D721Med (cell line): Measurements from ENCODE around the gene CERS6.
A peak's percentile ranks its signal among the peaks of the same experiment; 100 is the strongest.

ENCODE experiments used
- DNase-seq: peaks from one replicate; pipeline ENCODE4 v3.0.0; 2011; ENCODE audit warnings: low spot score; ENCODE audit not compliant: insufficient read length
- FAIRE-seq: peaks from 2 replicates; lab custom pipeline; 2011; peaks lifted over from hg19 to GRCh38; lab: Jason Lieb, UNC
- CTCF ChIP-seq: IDR thresholded peaks from 2 replicates; pipeline ENCODE4 v1.5.1; 2012; ENCODE audit warnings: mild to moderate bottlenecking, control low read depth; ENCODE audit not compliant: insufficient read depth; ENCODE audit errors: missing control alignments

Gene CERS6

GRCh38 chr2:168510125-168510756 lies 54.2 kb downstream of the CERS6 start:
- no peak for DNase-seq
- TF ChIP-seq CTCF, result no peak

GRCh38 chr2:168514692-168515091 lies 58.6 kb downstream of the CERS6 start:
- FAIRE-seq (no peak), DNase-seq (no peak)
- TF ChIP-seq CTCF, result no peak

More at GRCh38 chr2:168510125-168510756, 54.2 kb downstream of the CERS6 start:
- FAIRE-seq, result no peak

- DNase-seq (no peak), FAIRE-seq (no peak)
- no peak for TF ChIP-seq CTCF
Measured at GRCh38 chr2:168515502-168515901, 59.4 kb downstream of the CERS6 start.

GRCh38 chr2:168517816-168518215 lies 61.7 kb downstream of the CERS6 start:
- DNase-seq (no peak), FAIRE-seq (no peak)
- no peak for TF ChIP-seq CTCF

- FAIRE-seq, result no peak
- TF ChIP-seq CTCF, result no peak
- no peak for DNase-seq
Measured at GRCh38 chr2:168518555-168519066, 62.5 kb downstream of the CERS6 start.

- FAIRE-seq (peak; percentile 87), DNase-seq (no peak)
- no peak for TF ChIP-seq CTCF
Measured at GRCh38 chr2:168519534-168520308, 63.6 kb downstream of the CERS6 start.

GRCh38 chr2:168521053-168521741 lies 65.1 kb downstream of the CERS6 start:
- no peak for DNase-seq
- no peak for TF ChIP-seq CTCF
- FAIRE-seq, result no peak
